Left kidney (tissue), 2 donors: ENCODE data around the gene WASHC4. TPM values are rescaled to one million over a fixed set of nuclear protein-coding genes. Genes with fewer than 3 reads are reported as not detected.
"Not testable (repeated sequence)": the region's sequence is repeated elsewhere in the genome, so short reads cannot be mapped to it uniquely, and the experiment has no call there.

ENCODE experiments used
- DNase-seq: peaks from one replicate; pipeline ENCODE4 v3.0.0-alpha.2; 2013
- polyA plus RNA-seq: library from polyadenylated mRNA; unstranded; fragments of 120-200 nt; gene quantifications from one replicate; pipeline ENCODE4 v1.2.1, GENCODE V29; 2013; ENCODE audit not compliant: insufficient read length

The WASHC4 gene
- polyA plus RNA-seq, 1 donor = 79.2 TPM

- DNase-seq = no peak
Measured at GRCh38 chr12:105089817-105090216, 17.7 kb upstream of the WASHC4 start.

DNA sequence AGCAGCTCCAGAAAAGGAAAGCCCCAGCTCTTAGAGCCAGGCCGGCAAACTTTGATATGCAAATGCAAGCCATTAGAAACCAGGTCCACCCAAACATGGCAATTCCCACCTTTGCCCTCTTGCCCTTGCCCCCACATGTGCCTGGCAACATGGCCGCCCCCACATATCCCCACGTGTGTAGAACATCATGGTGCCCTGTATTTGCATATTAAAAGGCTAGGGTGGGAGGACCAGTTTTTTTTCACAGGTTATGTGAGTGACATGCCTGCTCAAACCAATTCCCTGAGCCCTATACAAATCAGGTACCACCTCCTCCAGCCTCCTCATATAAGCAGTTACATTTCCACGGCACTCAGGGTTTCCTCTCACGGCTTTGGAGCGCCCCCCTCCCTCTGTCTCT lies 17.2 kb upstream of the WASHC4 start:
- DNase-seq = no peak

DNA sequence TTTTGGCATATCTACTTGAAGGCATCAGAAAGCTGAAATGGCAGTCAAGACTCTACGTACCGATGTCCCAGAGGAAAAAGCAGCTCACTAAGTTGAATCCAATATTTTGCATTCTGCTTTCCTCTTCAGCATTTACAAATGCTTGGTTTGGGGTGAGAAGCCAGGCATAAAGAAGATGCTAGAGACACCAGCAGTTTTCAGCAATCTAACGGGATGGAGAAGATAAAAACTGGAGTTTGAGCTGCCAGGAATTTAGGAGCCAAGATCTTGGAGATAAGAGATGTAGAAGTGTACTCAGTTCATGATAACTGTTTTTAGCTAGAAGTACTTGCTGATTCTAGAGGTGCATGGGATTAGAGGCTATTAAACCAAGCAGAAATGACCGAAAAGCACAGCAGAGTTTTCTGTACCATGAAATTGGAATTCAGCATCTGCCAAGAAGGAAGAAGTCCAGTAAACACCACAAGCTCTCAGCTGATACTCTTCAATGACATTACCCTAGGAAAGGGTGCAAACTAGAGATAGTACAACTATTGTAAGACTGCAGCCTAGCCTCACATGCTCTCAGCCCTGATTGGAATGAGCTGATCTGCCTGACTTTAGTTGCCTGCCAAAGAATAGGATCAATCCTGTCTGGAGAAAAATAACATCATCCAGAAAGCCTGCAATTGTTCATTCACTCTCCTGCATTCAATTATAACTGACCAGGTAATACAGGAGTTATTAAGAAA lies 15.9 kb upstream of the WASHC4 start:
- no peak for DNase-seq

GRCh38 chr12:105092336-105092735 lies 15.2 kb upstream of the WASHC4 start:
- no peak for DNase-seq

DNA sequence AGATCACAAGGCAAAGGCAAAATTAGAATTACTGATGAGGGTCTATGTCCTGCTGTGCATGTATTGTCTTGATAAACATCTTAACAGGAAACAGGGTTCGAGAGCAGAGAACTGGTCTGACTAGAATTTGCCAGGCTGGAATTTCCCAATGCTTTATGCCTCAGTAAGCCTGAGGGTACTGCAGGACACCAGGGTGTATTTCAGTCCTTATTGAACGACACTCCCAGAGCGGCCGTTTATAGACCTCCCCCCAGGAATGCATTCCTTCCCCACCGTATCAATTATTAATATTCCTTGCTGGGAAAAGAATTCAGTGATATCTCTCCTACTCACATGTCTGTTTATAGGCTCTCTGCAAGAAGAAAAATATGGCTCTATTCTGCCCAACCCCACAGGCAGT lies 12.2 kb upstream of the WASHC4 start:
- not testable (repeated sequence) for DNase-seq

GRCh38 chr12:105099356-105099755 lies 8.2 kb upstream of the WASHC4 start:
- DNase-seq = no peak

DNA sequence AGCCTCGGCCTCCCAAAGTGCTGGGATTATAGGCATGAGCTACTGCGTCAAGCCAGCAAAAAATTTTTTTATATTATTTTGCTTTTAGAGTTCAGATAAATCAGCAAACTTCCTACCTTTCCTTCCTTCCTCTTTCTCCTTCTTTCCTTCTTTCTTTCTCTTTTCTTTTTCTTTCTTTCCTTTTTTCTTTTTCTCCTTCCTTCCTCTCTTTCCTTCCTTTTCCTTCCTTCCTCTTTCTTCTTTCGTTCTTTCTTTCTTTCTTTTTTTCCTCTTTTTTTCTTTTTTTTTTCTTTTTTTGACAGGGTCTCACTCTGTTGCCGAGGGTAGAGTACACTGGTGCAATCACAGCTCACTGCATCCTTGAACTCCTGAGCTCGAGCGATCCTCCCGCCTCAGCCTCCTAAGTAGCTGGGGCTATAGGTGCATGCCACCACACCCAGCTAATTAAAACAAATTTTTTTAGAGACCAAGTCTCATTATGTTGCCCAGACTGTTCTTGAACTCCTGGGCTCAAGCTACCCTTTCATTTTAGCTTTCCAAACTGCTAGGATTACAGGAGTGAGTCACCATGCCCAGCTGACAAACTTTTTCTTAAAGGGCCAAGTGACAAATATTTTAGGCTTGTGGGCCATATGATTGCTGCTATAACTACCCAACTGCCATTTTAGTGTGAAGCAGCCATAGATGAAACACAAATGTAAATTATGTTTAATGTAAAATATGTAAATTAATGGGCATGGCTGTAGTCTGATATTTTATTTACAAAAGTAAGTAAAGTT lies 7.1 kb upstream of the WASHC4 start:
- no peak for DNase-seq

DNA sequence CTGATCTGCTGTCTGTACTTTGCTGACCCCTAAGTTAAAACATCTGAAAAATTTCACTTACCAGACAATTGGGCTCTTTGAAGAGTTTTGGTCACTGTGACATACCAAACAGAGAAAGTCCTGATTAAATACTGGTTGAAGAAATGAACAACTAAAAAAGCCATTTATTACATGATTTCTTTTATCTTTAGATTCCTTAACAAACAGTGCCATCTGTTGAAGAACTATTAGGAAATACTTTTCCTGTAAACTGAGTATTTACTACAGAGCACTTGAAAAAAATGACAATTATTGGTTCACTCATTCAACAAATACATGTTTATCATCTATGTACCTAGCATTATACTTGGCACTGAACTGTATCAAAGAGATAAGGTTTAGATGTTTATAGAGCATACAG lies 6.5 kb upstream of the WASHC4 start:
- no peak for DNase-seq

DNA sequence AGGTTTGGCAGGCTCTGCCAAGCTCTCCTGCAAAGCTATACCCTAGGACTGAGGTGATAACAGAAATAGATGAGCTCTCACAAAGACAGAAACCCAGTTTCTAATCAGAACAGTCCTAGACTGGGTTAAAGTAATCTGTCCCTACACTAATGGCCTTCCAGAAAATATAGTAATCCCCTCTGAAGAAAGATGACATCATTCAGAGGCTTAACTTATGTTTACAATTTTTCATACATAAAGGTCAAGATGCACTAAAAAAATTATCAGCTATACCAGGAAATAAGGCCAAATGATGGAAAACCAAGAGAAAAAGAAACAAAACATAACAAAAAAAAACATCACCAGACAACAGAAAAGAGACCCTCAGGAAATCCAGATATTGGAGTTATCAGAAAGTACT lies 4.9 kb upstream of the WASHC4 start:
- no peak for DNase-seq

- DNase-seq = no peak
Measured at GRCh38 chr12:105104762-105105161, 2.8 kb upstream of the WASHC4 start.

GRCh38 chr12:105106621-105107020 lies 910 bp upstream of the WASHC4 start:
- DNase-seq = no peak

- no peak for DNase-seq
Measured at GRCh38 chr12:105107171-105107493, 399 bp upstream of the WASHC4 start.

- peak; percentile 17 for DNase-seq
Measured at GRCh38 chr12:105109465-105110212, 2.1 kb downstream of the WASHC4 start.

DNA sequence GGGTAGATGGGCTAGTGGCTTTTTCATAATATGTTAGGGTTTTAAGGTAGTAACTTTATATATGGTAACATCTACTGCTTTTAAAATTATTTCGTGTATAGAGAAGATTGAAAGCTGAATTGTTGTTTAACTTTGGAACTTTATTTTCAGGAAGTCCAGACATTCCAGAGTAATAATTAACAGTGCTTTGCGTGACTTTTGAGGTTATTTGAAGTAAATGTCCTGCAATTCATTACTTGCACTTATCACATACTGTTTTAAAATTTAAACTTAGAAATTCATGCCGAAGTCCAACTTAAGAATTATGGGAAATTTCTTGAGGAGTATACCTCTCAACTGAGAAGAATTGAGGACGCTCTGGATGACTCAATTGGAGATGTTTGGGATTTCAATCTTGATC lies 3.3 kb downstream of the WASHC4 start:
- DNase-seq = no peak

DNA sequence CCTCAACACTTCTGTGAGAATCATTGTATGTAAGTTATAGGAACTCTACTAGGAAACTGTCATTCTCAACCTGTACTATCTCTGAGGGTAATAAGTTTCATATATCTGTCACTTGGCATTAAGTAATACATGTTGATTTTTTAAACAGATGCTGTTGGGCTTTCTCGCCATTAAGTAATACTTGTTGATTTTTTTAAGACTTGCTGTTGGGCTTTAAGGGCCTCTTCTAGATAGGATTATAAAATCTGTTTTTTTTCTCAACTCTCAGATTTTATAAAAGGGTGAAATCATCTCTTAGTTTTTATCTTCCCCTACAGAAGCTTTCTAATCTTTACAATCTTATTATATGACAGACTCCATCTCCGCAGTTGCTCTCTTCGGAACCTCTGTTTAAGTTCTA lies 5.6 kb downstream of the WASHC4 start:
- no peak for DNase-seq

DNA sequence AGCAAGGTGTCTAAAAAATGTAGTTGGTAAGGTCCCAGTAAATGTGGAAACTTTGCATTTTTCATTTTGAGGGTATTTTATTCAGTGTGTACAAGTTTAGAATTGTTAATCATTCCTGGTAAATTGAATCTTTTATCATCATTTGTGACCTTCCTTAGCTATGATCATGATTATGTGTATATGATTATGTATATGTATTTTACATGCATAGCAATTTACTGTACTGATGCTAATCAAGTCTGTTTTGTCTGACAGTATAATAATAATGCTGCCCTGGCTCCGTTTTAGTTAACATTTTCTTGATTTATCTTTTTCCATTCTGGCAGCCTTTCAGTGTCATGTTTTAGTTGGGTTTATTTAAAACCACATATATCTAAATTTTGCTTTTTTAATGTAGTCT lies 9.4 kb downstream of the WASHC4 start:
- DNase-seq = no peak

- DNase-seq = no peak
Measured at GRCh38 chr12:105120551-105120950, 13.0 kb downstream of the WASHC4 start.

DNA sequence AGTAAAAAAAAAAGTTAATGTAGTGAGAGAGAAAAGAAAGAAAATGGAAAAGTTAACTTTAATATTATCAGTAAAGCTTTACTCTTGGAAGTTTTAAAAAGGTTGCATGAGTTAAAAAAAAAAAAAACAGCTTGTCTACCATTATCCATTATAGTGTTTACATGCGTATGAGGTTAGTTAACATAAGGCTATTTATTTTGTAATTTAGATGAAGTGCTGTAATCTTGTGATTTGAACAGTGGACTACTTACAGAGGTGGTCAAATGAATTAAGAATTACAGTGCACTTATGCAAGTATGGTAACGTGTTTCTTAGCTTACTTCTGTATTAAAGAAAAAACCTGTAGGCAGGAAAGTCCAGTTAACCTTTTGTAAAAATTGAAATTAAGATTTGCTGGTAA lies 30.7 kb downstream of the WASHC4 start:
- DNase-seq = no peak

GRCh38 chr12:105141320-105141922 lies 33.9 kb downstream of the WASHC4 start:
- DNase-seq = no peak

- DNase-seq = no peak
Measured at GRCh38 chr12:105142259-105142658, 34.7 kb downstream of the WASHC4 start.

- no peak for DNase-seq
Measured at GRCh38 chr12:105156260-105156659, 48.7 kb downstream of the WASHC4 start.

GRCh38 chr12:105157606-105158005 lies 50.1 kb downstream of the WASHC4 start:
- no peak for DNase-seq

GRCh38 chr12:105158876-105159275 lies 51.3 kb downstream of the WASHC4 start:
- DNase-seq = no peak
